Measurements from ENCODE around the gene SCGB1A1. TPM values are rescaled to one million over a fixed set of nuclear protein-coding genes. Genes with fewer than 3 reads are reported as not detected.

Gene SCGB1A1
- total and polyA plus RNA-seq, 2 of the 13 experiments (the other 11 are each of a cell fraction or from before 2014, with no cell fraction given) = not detected

GRCh38 chr11:62443390-62444235 is 24.8 kb downstream of the SCGB1A1 start:
- TF ChIP-seq PRDM15 (CRISPR knock-in tag; IDR thresholded peaks at IDR 0.05) = no peak
- no peak for TF ChIP-seq ZNF670 (CRISPR knock-in tag; IDR thresholded peaks at IDR 0.05; ENCODE audit: borderline replicate concordance)
- no peak for TF ChIP-seq KDM4B (CRISPR knock-in tag; IDR thresholded peaks at IDR 0.05)
- H3K36me3 ChIP-seq (replicated peaks in 1 of 2; ENCODE audit: control insufficient read depth in 1 of 2, insufficient read depth in 2 of 2, low read length in 2 of 2) = no peaks in the 10 kb centered on the region
- intact Hi-C loops (cut with micrococcal nuclease; ENCODE audit: unreplicated experiment) = no loop called here
- no TSS peak for BruUV-seq (replicated peaks)
- POLR2A ChIA-PET = no interaction called here
- peaks cover 50% of the 10 kb centered on the region for H3K4me1 ChIP-seq (ENCODE audit: insufficient read depth, low read length)
- H3K9ac ChIP-seq (ENCODE audit: insufficient read depth, low read depth, low read length) = no peak overlapping the region
- H3K4me2 ChIP-seq (ENCODE audit: low read depth, low read length) = no peak overlapping the region
- H3K27ac ChIP-seq (ENCODE audit: extremely low read length, insufficient read depth, low read length) = no peak overlapping the region
- FAIRE-seq (no peak), DNase-seq (ENCODE audit: low spot score) (no peak), ATAC-seq (no peak; the same call in 2 of the 3 replicates)
- no peaks in the 10 kb centered on the region for H3K9me3 ChIP-seq (ENCODE audit: low read length)
- H2AFZ ChIP-seq (ENCODE audit: low read length) = no peak overlapping the region
- in situ Hi-C loops (cut with HindIII; ENCODE audit: extremely low pct_ligation_motif_present, low pct_unique_long_range_greater_than_20kb) = no loop called here
- 64% methylated on average over 14 of the region's 17 CpGs for WGBS (ENCODE audit: low lambda C conversion rate)
- no peaks in the 10 kb centered on the region for H3K79me2 ChIP-seq (ENCODE audit: insufficient read depth, low read length)
- CTCF ChIA-PET (ENCODE audit: low intra/inter-chr PET ratio, low total read pairs) = no interaction called here
- peaks cover 3 to 22% of the 10 kb centered on the region in 2 experiments; a peak in 4 of 5 replicates for H3K27me3 ChIP-seq (ENCODE audit: control insufficient read depth in 1 of 2, insufficient read depth in 2 of 2, low read length in 2 of 2)
- no peaks in the 10 kb centered on the region for H4K20me1 ChIP-seq (ENCODE audit: insufficient read depth, low read length)
- no peak overlapping the region for H3K4me3 ChIP-seq (replicated peaks in 1 of 3; ENCODE audit: insufficient read depth in 1 of 3, low read depth in 2 of 3, low read length in 3 of 3)
